NB4 (cell line): ENCODE data around the gene FSCN2.

ENCODE experiments used
- CTCF ChIP-seq: IDR thresholded peaks from one replicate; pipeline ENCODE4 v1.5.1; 2012; ENCODE audit warnings: low read depth, low read length
- MAX ChIP-seq: IDR thresholded peaks from 2 replicates; pipeline ENCODE4 v1.6.1; 2011; ENCODE audit warnings: low read depth, low read length
- MYC ChIP-seq: IDR thresholded peaks from 2 replicates; pipeline ENCODE4 v1.6.1; 2011; ENCODE audit warnings: low read depth, low read length
- POLR2A ChIP-seq: IDR thresholded peaks from 2 replicates; pipeline ENCODE4 v1.6.1; 2011; ENCODE audit warnings: mild to moderate bottlenecking; ENCODE audit not compliant: insufficient read length; ENCODE audit errors: extremely low read depth

GRCh38 chr17:81492706-81493105 lies 35.5 kb upstream of the FSCN2 start:
- TF ChIP-seq CTCF: no peak
- TF ChIP-seq POLR2A: no peak
- no peak for TF ChIP-seq MYC
- no peak for TF ChIP-seq MAX
